Psoas muscle (tissue), 8 donors: ENCODE results near the gene DISC1. TPM values are rescaled to one million over a fixed set of nuclear protein-coding genes. Genes with fewer than 3 reads are reported as not detected.

Source experiments
- ATAC-seq, 4 donors: fragments of 200-7000 bp; cut with Tn5 transposase; one replicate each; pipeline ENCODE4 v1.9.1; 2020; ENCODE audit warnings: moderate library complexity in 3 of 4, mild to moderate bottlenecking in 2 of 4
- DNase-seq, 2 donors: peaks; one replicate each; pipeline ENCODE4 v3.0.0-alpha.2; 2020
- H3K27ac ChIP-seq: fragments of 200-600 bp; one replicate; pipeline ENCODE4 v1.8.0; 2022
- H3K27me3 ChIP-seq, 3 donors: fragments of 200-600 bp in 1 of 3; one replicate each; pipeline versions ENCODE4 v1.6.1 to v1.8.0; 2013 to 2022; ENCODE audit warnings: low read length in 2 of 3, mild to moderate bottlenecking in 2 of 3, moderate library complexity in 1 of 3; ENCODE audit not compliant: insufficient read depth in 3 of 3
- H3K36me3 ChIP-seq, 2 donors: fragments of 200-600 bp in 1 of 2; one replicate each; pipeline versions ENCODE4 v1.6.1 to v1.8.0; 2013 to 2022; ENCODE audit warnings: low read depth in 1 of 2, mild to moderate bottlenecking in 1 of 2, moderate library complexity in 1 of 2; ENCODE audit not compliant: insufficient read depth in 1 of 2
- H3K4me1 ChIP-seq: fragments of 200-600 bp; one replicate; pipeline ENCODE4 v1.8.0; 2022
- H3K4me3 ChIP-seq: fragments of 200-600 bp; one replicate; pipeline ENCODE4 v1.8.0; 2022; ENCODE audit warnings: mild to moderate bottlenecking
- H3K9me3 ChIP-seq: fragments of 200-600 bp; one replicate; pipeline ENCODE4 v1.8.0; 2022
- CTCF ChIP-seq: fragments of 200-600 bp; IDR thresholded peaks from one replicate; pipeline ENCODE4 v1.8.0; 2022; ENCODE audit warnings: antibody characterized with exemption
- WGBS, 3 donors: extraction: QIAGEN DNeasy Blood & Tissue Kit; methylation state at CpG; one replicate each; pipeline versions ENCODE4 v1.1.6 to v1.1.7; 2013; 5-methylcytosine and 5-hydroxymethylcytosine counted together
- intact Hi-C, 2 donors: fragments of 100-400 bp; cut with DNase I; formaldehyde crosslinking; loops; one replicate each; pipeline versions ENCODE4 v1.11.0 to v1.14.2; 2022
- polyA plus RNA-seq, 3 donors: library from polyadenylated mRNA; stranded (reverse); fragments of 200-250 nt; gene quantifications; one replicate each; pipeline ENCODE4 v1.2.3, GENCODE V29; 2013
- total RNA-seq, 4 donors: library from RNA; stranded (reverse); fragmentation: NEBNext Ultra II Directional in 2 of 4; extraction: Animal tissue kit (Norgen Biotek cat#: 25700) in 2 of 4; gene quantifications; one replicate each; pipeline versions ENCODE4 v1.2.1 to v1.2.4, GENCODE V29; 2021 to 2023
- donor health status: healthy with polysubstance abuse.
- donor health status: DM: no; HTN: no; CAD: no; lungs with moderate emphysema.
- donor health status: Bipolar disorder and iron deficiency.
- donor health status: healthy.
- donor health status: DM: yes; HTN: yes; CAD: no.
- donor health status: DM: no; HTN: no; CAD: no.
- donor health status: DM: no; HTN: no; CAD: no.
- donor health status: DM: yes; HTN: yes; CAD: no.

The DISC1 gene
- total and polyA plus RNA-seq, 7 donors, result 0.35 to 2.8 (median 1.6) TPM

GRCh38 chr1:231699784-231700183, 73.2 kb downstream of the DISC1 start:
- 10 to 45% (median 32%) methylated on average over 2 of the region's 2 CpGs for WGBS, 3 donors
- ATAC-seq (no peak), DNase-seq (no peak)
- Histone ChIP-seq H3K27me3 (no peaks in the 10 kb centered on the region), H3K4me1 (peaks cover 1% of the 10 kb centered on the region), H3K27ac (no peak overlapping the region), H3K9me3 (no peaks in the 10 kb centered on the region), H3K4me3 (no peak overlapping the region), H3K36me3 (no peaks in the 10 kb centered on the region)
- TF ChIP-seq CTCF, result no peak
- intact Hi-C loops, result no loop called here

- H3K27me3 ChIP-seq, result no peaks in the 10 kb centered on the region
- H3K9me3 ChIP-seq, result no peaks in the 10 kb centered on the region
- intact Hi-C loops, result no loop called here
- no peak overlapping the region for H3K4me3 ChIP-seq
- no peak for TF ChIP-seq CTCF
- no peaks in the 10 kb centered on the region for H3K4me1 ChIP-seq
- ATAC-seq (no peak), DNase-seq (no peak)
- no peaks in the 10 kb centered on the region for H3K36me3 ChIP-seq
- H3K27ac ChIP-seq, result no peak overlapping the region
Measured at GRCh38 chr1:231701306-231701705, 74.7 kb downstream of the DISC1 start.

GRCh38 chr1:231702331-231702730, 75.7 kb downstream of the DISC1 start:
- intact Hi-C loops, result no loop called here
- Histone ChIP-seq H3K9me3 (no peaks in the 10 kb centered on the region), H3K4me3 (no peak overlapping the region), H3K27me3 (no peaks in the 10 kb centered on the region), H3K36me3 (no peaks in the 10 kb centered on the region), H3K27ac (no peak overlapping the region), H3K4me1 (no peaks in the 10 kb centered on the region)
- no peak for DNase-seq
- TF ChIP-seq CTCF, result no peak
- 76 to 87% (median 79%) methylated on average over 1 of the region's 1 CpG for WGBS, 3 donors
- ATAC-seq, result no peak

- Histone ChIP-seq H3K4me3 (no peak overlapping the region), H3K36me3 (no peaks in the 10 kb centered on the region), H3K27me3 (no peaks in the 10 kb centered on the region), H3K9me3 (no peaks in the 10 kb centered on the region), H3K4me1 (no peaks in the 10 kb centered on the region), H3K27ac (no peak overlapping the region)
- intact Hi-C loops, result no loop called here
- TF ChIP-seq CTCF, result no peak
- WGBS, 3 donors, result 95 to 100% (median 100%) methylated on average over 1 of the region's 1 CpG
- ATAC-seq (no peak), DNase-seq (no peak)
Measured at GRCh38 chr1:231702804-231703203, 76.2 kb downstream of the DISC1 start.
